Measurements from ENCODE around the gene REEP3. TPM values are rescaled to one million over a fixed set of nuclear protein-coding genes. Genes with fewer than 3 reads are reported as not detected.
"Not testable (repeated sequence)": the region's sequence is repeated elsewhere in the genome, so short reads cannot be mapped to it uniquely, and the experiment has no call there.

The REEP3 gene, protein sequence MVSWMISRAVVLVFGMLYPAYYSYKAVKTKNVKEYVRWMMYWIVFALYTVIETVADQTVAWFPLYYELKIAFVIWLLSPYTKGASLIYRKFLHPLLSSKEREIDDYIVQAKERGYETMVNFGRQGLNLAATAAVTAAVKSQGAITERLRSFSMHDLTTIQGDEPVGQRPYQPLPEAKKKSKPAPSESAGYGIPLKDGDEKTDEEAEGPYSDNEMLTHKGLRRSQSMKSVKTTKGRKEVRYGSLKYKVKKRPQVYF
- 18.2 and 19.9 TPM in 2 replicates for total RNA-seq

DNA sequence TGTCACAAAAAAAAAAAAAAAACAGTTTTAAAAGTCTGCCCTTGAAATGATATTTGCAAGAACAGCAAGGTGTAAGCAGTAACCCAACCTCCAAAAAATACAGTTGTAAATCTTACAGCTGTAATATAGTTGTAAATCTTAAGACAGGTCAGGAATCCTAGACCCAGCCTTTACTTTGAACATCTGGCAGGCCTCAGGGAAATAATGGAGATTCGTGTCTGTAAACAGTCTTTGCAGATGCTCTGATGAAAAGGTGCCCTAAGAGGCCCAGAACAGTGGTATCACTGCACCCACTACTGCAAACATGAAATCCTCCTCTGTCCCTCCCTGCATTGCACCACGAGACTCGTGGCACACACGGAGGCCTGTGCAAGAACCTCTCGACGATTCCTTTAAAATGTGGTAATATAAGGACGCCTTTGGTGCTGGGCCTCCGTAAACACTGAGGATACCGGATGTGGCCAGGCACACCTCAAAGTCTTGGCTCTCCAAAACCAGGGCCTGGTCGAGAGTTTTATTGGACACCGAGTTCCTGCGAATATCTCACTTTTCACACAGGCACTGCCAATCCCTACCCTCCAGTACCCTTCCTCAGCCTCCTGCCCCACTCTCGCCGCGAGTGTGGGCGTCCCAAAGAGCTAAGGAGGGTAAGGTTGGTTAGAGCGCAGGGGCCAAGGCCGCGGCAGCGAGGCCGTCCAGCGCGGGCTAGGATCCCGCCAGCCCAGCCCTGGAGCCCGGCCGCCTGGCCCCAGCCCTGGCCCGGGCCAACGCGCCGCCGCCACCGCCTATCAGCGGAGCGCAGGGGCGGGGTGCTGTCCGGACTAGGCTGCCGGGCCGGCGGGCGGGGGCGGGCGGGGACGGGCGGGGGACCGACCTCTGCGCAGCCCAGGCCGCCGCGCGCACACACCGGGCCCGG lies at the start of gene REEP3:
Gene REEP3, plus strand, starts transcription at position 902 of the 916 bp plus-strand sequence. CDS start 145 bp downstream, outside the sequence.
- intact Hi-C loops (cut with micrococcal nuclease): loop anchor here (1.0 to 5.0 kb wide), 5 partner anchors 186 to 788 kb away; partner anchors contain the start of genes EGR2 and NRBF2

DNA sequence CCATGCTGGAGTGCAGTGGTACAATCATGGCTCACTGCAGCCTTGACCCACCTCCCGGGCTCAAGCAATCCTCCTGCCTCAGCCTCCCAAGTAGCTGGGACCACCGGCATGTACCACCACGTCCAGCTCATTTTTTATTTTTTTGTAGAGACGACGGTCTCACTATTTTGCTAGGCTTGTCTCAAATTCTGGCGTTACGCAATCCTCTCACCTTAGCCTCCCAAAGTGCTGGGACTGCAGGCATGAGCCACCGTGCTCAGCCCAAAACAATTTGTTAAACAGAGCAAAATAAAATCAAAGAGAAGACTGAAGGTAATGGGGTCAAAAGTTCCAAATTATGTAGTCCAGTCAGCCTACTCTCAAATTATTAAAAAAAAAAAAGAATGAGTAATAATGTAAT lies 46.7 kb upstream of the REEP3 start:
- intact Hi-C loops (cut with micrococcal nuclease): no loop called here

DNA sequence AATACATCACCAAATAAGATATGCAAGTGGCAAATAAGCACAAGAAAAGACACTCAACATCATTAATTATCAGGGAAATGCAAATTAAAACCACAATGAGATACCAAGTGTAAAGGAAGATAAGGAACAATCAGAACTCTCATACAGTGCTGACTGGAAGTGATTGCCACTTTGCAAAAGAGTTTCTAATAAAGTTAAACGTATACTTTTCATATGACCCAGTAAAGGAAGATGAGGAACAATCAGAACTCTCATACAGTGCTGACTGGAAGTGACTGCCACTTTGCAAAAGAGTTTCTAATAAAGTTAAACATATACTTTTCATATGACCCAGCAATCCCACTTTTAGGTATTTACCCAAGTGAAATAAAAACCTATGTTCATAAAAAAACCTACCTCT lies 43.3 kb upstream of the REEP3 start:
- intact Hi-C loops (cut with micrococcal nuclease): no loop called here

DNA sequence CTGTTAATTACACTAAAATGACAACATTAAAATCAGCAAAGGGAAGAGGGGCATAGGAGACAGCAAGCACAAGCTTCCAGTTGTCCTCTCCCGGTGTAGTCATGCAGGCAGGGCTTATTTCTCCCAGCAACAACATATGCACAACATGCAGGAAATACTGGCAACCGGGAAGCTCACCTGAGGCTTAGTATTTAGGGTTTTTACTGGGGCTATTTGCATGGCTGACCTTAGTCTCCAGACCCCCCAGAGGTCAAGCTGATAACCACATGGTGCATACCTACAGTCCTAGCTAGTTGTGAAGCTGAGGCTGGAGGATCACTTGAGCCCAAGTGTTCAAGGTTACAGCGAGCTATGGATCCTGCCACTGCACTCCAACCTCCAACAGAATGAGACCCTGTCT lies 42.6 kb upstream of the REEP3 start:
- intact Hi-C loops (cut with micrococcal nuclease): no loop called here

DNA sequence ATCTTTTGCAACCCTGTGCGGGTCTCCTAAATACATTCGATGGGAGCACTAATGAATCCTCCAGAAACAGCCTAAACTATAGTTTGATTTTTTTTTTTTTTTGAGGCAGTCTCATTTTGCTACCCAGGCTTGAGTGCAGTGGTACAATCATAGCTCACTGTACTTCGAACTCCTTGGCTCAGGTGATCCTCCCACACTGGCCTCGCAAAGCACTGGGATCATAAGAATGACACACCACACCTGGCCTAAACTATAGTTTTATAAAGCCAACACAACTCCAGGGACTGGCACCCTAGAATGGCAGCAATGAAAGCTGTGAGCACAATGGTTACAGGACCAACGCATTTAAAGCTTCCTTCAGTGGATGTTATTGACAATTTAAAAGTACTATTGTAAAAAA lies 41.0 kb upstream of the REEP3 start:
- intact Hi-C loops (cut with micrococcal nuclease): no loop called here

DNA sequence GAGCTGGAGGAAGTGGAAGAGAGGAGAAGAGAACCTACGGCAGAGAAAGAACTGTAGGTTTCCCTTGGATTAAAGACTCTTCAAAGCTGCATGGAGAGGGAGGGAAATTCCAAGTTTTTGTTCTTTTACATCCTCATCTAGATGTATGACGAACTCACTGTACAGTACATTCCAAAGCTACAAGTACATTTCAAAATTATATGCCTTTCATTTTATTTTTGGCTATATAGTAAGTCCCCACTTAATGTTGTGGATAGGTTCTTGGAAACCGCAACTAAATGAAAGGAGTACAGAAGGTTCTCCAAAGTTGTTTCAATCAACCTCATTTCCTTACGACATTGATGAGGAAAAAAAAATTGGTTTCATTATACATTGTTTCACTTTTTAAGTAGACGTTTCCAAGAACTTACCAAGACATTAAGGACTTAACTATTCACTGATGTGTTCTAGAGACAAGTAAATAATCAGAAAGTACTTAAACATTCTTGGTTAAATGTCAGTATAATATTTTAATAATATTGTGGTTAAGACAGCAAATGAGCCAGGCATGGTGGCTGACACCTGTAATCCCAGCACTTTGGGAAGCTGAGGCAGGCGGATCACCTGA lies 39.3 kb upstream of the REEP3 start:
- intact Hi-C loops (cut with micrococcal nuclease): no loop called here

DNA sequence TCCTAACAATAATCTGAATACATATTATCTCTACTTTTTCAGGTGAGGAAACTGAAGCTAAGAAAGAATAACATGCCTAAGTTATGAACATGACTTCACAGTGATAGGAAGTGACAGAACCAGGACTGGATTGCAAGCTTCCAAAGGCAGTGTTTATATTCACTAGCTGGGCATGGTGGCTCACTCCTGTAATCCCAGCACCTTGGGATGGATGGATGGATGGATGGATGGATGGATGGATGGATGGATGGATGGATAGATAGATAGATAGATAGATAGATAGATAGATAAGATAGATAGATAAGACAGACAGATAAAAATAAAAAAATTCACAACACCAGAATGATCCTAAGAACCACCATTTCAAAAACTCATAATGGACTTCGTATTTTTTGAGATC lies 37.2 kb upstream of the REEP3 start:
- intact Hi-C loops (cut with micrococcal nuclease): no loop called here

DNA sequence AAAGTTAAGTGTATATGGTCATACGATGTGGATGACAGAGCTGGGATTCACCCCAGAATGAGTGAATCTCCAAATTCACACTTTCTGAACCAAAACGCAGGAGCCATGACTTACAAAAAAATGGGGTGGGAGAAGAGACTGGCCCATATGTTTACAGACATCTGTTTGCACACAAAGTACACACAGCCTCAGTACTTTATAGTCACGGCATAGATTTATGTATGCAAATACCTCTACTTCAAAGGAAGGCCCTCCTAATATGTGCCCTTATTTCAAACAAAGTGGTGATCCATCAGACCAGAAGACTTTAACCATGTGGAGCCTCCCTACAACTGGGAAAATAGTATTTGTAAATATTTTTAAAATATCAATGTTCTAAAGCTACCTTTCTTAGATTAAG lies 33.2 kb upstream of the REEP3 start:
- intact Hi-C loops (cut with micrococcal nuclease): no loop called here

DNA sequence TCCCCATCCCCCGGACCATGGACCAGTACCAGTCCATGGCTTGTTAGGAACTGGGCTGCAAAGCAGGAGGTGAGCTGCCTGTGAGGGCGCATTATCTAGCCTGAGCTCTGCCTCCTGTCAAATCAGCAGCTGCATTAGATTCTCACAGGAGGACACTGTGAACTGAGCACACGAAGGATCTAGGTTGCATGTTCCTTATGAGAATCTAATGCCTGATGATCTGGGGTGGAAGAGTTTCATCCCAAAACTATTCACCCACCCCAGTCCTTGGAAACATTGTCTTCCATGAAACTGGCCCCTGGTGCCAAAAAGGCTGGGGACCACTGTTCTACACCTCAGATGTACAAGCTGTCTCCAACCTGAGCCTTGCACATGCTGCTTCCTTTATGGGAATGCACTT lies 31.4 kb upstream of the REEP3 start:
- intact Hi-C loops (cut with micrococcal nuclease): no loop called here

DNA sequence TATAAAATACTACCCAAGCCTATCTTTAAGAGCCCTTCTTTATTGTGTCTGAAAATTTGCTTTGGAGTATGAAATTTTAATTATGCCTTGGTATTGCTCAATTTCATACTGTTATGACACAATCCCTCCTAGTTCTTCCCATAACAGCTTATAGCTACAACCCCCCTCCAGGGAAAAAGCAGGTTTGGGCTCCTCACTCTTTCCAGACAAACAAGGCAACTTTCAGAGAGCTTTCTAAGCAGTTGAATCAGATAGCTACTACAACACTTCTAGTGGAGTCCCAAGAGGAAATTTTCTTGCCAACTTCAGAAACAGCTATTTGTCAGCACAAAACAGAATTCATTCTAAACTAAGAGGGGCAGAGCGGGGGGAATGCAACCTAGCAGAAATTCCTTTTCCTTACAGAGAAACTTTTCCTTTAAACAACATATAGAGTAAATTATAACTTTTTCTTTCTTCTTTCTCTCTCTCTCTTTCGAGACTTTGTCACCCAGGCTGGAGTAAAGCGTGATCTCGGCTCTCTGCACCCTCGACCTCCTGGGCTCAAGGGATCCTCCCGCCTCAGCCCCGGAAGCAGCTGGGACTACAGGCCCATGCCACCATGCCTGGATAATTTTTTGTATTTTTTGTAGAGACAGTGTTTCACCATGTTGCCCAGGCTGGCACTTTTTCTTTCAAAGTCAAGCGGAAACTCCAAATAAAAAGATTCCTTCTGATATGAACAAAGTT lies 29.4 kb upstream of the REEP3 start:
- intact Hi-C loops (cut with micrococcal nuclease): no loop called here

DNA sequence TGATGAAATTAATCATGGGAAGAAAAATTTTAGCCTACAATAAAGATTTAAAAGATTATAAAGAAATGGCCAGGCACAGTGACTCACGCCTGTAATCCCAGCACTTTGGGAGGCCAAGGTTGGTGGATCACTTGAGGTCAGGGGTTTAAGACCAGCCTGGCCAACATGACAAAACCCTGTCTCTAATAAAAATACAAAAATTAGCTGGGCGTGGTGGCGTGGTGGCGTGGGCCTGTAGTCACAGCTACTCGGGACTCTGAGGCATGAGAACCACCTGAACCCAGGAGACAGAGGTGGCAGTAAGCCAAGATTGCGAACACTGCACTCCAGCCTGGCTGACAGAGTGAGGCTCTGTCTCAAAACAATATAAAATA lies 28.9 kb upstream of the REEP3 start:
- intact Hi-C loops (cut with micrococcal nuclease): not testable (repeated sequence)

DNA sequence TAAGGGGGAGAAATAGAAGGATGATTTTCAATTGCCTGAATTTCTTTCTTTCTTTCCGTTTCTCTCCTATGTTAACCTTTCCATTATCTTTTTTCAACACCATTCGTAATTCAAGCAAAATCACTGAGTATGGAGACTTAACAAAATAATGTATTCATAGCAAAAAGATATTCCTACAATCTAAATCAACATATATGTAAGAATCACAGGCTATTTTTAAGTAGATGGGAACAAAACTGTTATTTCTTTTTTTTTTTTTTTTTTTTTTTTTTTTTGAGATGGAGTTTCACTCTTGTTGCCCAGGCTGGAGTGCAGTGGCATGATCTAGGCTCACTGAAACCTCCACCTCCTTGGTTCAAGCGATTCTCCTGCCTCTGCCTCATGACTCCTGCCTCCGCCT lies 28.2 kb upstream of the REEP3 start:
- intact Hi-C loops (cut with micrococcal nuclease): no loop called here

DNA sequence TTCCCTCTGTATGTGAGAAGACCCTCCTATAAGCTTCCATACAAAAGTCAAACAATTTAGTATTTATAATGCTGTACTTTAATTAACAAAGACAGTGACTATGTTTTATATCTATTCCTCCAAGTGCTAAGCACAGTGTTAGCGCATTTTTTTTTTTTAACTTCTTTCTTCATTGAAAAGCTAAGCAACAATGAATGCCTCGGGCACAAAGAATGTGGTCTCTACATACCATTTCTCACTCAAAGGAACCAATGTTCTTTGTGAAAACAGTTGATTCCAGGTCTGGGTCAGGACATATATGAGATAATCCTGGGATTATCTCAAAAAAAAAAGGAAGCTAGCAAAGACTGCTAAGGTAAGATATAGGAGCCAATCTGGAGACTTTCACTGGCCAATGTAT lies 26.2 kb upstream of the REEP3 start:
- intact Hi-C loops (cut with micrococcal nuclease): no loop called here

DNA sequence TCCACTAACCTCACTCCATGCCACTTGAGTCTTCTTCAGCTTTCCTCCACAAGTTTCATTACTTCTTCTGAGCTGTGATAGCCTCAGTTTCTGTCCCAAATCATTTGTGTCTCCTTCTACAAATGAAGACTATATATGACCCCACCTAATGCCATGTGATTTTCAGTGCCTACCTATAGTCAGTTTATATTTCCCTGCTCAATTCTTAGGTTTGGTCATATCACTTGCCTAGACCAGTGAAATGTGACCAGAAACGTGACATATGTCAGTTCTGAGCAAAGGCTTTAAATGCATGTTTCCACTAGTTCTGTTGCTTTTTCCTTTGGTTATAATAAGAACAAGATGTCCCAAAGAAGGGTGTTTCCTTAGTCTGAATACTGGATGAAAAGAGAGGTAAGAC lies 24.6 kb upstream of the REEP3 start:
- intact Hi-C loops (cut with micrococcal nuclease): no loop called here

DNA sequence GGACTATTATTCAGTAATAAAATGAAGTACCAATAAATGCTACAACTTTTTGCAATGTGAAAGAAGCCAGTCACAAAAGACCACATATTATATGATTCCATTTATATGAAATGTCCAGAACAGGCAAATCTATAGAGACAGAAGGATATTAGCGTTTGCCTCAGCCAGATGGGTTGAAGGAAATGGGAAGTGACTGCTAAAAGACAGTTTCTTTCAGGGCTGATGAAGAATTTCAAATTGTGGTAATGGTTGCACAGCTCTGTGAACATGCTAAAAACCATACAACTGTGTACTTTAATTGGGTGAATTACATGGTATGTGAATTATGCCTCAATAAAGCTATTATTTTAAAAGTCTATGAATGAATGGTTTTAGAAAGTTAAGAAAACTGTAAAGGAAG lies 23.9 kb upstream of the REEP3 start:
- intact Hi-C loops (cut with micrococcal nuclease): no loop called here

DNA sequence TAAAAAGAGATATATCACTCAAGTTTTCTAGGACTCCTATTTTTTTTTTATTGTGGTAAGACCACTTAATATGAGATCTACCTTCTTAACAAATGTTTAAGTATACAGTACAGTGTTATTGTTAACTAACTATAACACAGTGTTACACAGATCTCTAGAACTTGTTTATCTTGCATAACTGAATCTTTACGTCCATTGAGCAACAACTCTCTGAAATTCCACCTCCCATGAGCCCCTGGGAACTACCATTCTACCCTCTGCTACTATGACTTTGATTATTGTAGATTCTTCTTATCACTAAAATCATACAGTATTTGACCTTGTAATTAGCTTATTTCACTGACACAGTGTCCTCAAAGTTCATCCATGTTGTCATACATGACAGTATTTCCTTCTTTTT lies 22.5 kb upstream of the REEP3 start:
- intact Hi-C loops (cut with micrococcal nuclease): no loop called here

DNA sequence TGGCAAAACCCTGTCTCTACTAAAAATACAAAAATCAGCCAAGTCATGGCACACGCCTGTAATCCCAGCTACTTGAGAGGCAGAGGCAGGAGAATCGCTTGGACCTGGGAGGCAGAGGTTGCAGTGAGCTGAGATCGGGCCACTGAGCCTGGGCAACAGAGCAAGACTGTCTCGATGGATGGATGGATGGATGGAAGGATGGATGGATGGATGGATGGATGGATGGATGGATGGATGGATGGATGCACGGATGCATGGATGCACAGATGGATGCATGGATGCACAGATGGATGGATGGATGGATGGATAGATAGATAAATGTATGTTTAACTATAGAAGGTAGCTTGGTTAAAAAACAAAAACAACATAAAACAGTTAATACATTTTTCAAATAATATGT lies 20.6 kb upstream of the REEP3 start:
- intact Hi-C loops (cut with micrococcal nuclease): not testable (repeated sequence)

DNA sequence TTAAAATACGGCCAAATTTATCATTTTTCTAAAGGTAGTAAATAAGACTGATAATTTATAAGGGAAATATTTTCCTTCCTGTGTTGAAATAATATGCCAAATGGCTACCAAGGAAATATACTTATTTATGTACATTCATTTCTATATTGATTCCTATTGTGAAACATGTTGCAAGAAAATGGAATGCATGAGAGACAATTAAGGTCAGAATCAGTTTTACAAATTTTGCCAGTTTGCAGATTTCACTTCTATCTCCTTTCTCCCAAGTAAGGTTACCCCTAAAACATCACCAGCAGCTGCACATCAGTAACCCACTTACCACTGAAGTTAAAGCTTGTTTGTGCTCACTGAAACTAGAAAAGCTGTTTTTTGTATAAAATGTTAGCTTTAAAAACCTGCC lies 19.2 kb upstream of the REEP3 start:
- intact Hi-C loops (cut with micrococcal nuclease): no loop called here

DNA sequence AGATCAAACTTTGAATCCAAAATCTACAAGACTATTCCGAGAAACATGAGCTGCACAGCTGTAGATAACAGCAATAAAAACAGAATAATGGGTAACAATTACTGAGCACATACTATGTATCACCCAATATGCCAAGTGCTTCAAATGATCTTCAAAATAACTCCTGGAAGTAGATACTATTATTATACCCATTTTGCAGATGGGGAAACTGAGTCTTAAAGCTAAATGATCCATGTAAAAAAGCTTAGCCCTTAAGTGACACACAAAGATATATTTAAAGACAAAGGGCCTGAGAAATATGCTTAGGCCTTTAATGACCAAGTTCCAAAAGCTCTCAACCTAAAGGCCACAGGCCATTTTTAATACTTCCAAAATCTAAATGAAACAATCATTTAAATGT lies 18.4 kb upstream of the REEP3 start:
- intact Hi-C loops (cut with micrococcal nuclease): no loop called here

DNA sequence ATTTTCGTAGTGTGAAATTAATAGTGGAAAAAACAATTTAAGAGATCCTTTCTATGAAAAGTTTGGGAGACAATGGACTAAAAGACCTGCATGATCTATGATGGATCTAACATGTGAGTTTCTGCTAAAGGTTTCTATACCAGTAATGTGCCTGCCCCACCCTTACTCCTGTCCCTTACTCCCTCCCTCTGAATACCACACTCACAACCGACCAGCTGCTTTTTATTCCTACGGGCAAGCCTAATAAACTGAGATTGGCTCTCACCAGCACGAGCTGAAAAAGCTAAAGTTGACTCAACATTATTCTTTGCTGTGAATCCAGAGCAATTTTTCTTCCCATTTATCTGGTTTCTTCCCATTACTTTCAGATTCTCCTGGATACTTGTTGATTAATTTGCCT lies 17.8 kb upstream of the REEP3 start:
- intact Hi-C loops (cut with micrococcal nuclease): no loop called here

DNA sequence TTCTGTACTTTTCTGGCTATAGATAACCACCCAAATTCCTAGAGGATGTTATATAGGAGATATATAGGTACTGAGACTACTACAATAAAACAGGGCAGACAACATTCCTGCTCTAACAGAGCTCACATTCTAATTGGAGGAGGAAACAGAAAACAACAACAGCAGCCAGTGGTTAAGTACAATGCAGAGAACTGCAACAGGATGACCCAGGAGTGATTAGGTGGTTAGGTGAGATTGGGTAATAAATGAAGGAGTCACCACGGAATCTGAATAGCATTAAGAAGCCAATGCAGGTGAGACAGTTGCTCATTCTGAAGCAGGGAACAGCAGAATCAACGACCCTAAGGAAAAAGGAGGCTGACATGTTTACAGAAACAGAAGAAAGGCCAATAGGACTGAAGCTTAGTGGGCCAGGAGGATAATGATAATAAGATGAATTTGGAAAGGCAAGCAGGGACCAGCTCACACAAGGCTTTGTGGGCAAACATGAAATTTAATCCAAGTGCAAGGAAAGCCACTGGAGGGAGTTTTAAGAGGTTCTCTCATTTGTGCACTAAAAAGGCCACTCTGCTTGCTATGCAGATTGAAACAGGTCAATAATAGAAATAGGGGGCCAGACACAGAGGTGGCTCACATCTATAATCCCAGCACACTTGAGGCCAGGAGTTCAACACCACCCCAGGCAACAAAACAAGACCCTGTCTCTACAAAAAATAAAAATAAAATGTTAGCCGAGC lies 16.9 kb upstream of the REEP3 start:
- intact Hi-C loops (cut with micrococcal nuclease): no loop called here

All from T-helper 2 cell treated with Interferon-gamma antibody and Interleukin-4, amounts not matched to agents 100 ng/mL and 5 ng/mL, for 36 hours (primary cell).